HG02763 (cell line): ENCODE data around the gene DDX39A.
"Not testable (repeated sequence)": the region's sequence is repeated elsewhere in the genome, so short reads cannot be mapped to it uniquely, and the experiment has no call there.

ENCODE experiments used
- ATAC-seq: cut with Tn5 transposase; IDR thresholded peaks from one replicate; pipeline ENCODE4 v1.9.1; 2021; ENCODE audit warnings: mild to moderate bottlenecking, moderate library complexity; ENCODE audit not compliant: unreplicated experiment

The DDX39A gene

GRCh38 chr19:14391156-14391821, 27.9 kb downstream of the DDX39A start:
- no peak for ATAC-seq

DNA sequence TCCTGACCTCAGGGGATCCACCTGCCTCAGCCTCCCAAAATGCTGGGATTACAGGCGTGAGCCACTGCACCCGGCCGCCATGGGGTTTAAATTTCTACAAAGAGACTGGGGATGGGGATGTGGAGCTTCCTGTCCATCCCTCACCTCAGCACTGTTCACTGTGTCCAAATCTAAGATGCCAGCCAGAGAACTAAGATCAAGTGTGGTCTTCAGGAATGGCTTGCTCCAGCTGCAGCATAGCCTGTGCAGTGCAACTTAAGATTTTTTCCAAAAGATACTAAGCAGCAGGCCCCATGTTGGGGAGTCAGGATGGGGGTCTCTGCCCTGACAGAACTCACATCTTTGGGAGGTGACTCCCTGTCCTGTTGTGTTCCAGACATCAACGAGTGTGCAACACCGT, 28.6 kb downstream of the DDX39A start:
- ATAC-seq: no peak

GRCh38 chr19:14385492-14385891, 33.6 kb downstream of the DDX39A start:
- ATAC-seq: no peak

- no peak for ATAC-seq
These were observed 35.2 kb downstream of the DDX39A start for GRCh38 chr19:14383661-14384555.

DNA sequence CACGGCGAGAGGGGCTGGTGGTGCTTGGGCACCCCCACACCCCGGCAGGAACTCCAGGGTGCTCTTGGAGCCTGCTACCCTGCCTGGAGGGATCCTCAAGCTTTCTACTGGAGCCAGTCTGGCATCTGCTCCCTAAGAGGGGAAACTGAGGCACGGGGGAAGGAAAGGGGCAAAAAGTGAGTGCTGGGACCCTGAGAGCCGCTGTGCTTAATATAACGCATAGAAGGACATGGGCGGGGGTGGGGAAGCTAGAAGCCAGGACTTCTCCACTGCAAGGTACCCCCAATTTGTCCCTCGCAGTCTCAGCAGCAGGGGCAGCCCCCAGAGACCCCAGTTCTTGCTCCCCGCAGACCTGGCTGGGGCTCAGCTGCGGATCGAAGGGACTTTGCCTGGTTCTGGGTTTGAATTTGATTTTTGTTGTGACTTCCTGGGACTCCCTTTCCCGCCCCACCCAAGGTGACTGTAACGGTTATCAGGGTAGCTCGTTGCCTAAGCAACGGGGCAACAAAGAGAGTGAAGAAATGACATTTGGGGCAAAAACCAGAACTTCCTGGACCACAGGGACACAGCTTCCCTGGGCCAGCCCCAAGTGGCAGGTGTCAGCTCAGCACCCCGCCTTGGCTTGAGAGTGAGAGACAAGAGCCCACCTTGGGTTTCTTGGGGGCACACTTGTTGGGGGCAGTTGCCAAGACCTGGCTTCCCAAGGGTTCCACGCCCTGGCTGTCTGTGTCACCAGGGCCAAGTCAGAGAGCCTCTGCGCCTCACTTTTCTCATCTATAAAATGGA, 37.3 kb downstream of the DDX39A start:
- no peak for ATAC-seq

DNA sequence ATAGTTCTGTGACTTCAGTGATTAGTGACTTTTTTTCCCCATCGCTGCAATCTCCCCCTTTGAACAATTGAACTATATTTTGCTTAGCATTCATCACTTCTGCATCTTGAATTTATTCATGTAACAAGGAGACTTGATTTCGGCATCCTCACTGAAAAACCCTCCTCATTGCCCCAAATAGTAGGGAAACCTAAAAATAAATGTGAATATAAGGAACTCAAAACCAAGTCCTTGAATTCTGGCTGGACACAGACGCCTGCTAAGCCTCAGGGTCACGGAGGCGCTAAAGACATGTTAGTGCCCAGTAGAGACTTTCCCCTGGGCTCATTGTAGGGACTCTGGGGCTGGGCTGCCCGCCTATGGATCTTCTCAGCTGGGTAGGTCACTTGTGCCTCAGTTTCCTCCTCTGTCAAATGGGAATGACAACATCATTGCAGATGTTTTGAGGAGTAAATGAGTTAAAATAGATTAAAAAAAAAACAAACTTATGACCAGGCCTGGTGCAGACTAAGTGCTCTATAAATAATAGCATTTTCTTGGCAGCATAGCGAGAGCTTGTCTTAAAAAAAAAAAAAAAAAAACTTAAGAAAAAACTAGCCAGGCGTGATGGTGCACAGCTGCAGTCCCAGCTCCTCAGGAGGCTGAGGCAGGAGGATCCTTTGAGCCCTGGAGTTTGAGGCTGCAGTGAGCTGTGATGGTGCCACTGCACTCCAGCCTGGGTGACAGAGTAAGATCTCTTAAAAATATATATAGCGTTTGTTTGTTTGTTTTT, 39.7 kb downstream of the DDX39A start:
- no peak for ATAC-seq

DNA sequence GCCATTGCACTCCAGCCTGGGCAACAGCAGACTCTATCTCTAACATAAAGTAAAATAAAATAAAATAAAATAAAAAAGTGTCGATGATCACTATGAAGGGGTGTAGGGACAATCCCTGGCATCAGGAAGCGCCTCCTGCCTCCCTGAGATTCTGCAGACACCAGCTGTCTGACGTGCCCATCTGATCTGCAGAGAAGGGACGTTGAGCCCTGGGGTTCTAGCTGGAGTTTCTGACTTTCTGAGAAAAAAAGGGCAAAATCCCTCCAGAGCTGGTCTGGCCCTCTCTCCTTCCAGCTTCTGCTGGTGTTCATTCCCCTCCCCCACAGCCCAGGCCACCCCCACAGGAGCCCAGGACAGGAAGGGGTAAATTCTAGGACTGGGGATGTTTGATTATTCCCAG, 40.3 kb downstream of the DDX39A start:
- no peak for ATAC-seq

GRCh38 chr19:14377883-14378328, 41.2 kb downstream of the DDX39A start:
- no peak for ATAC-seq

DNA sequence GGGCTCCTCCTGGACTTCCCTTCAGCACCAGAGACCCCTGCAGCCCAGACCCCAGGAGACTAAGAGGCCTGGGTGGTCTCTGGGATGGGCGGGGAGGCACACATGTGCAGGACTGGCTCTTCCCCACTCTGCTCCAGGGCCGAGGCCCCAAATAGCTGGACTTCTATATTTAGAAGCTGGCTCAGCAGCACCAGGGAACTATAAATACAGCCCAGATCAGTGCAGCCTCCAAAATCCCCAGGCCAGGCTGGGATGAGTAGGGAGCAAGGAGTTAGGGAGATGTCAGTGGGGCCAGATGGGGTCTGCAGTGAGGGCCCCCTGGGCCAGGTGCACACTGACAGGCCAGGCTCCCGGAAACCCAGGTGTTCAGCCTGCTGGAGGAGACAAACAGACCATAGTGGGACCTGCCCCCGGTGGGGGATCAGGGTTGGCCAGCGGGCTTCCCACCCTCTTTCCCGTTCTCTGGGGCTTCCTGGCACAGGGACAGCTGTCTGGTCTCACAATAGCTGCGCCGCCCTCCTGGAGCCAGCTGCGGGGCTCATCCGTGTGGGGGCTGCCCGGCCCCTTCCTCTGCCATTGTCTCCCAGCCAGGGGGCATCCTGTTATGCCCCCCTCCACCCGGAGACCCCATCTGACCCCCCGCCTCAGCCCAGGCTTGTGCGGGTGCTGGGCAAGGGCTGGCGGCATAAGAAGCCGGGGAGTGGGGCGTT, 43.4 kb downstream of the DDX39A start:
- ATAC-seq: no peak

- no peak for ATAC-seq
These were observed 44.0 kb downstream of the DDX39A start for GRCh38 chr19:14375055-14375581.

- ATAC-seq: not testable (repeated sequence)
These were observed 44.8 kb downstream of the DDX39A start for GRCh38 chr19:14374313-14374712.

- not testable (repeated sequence) for ATAC-seq
These were observed 46.6 kb downstream of the DDX39A start for GRCh38 chr19:14372384-14373077.

- ATAC-seq: no peak
These were observed 47.8 kb downstream of the DDX39A start for GRCh38 chr19:14371301-14371821.

GRCh38 chr19:14370940-14371280, 48.2 kb downstream of the DDX39A start:
- no peak for ATAC-seq

- ATAC-seq: no peak
These were observed 48.8 kb downstream of the DDX39A start for GRCh38 chr19:14370169-14370939.

DNA sequence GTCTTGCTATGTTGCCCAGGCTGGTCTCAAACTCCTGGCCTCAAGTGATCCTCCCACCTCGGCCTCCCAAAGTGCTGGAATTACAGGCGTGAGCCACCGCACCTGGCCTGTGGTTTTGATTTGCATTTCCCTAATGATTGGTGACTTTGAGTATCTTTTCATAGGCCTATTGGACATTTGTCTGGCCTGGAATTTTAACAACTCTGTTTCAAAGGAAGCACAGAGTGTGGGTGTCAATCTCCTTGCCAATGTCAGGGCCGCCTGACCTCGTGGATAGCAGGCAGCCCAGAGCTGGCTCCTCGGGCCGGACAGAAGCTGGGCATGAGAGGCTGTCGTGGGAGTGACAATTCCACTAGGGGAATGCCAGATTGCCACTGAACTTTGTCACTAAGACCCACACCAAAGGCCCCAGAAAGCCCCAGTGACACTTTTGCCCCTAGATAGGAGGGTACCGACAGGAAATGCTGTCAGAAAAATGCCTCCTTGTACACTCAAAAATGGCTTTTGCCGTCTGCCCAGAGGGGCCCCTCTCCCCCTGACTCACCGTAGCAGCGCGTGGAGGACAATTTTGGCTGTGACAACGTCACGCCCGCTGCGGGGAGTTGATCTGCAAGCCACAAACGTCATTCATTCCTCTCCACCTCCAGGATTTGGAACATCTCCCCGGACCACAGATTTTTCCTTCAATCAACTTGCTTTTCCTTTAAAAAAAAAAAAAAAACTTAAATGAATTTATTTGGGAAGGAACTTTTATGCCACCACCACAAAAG, 49.6 kb downstream of the DDX39A start:
- no peak for ATAC-seq

GRCh38 chr19:14368011-14368513, 51.1 kb downstream of the DDX39A start:
- no peak for ATAC-seq
